H1 (cell line): Measurements from ENCODE around the gene SPSB1. TPM values are rescaled to one million over a fixed set of nuclear protein-coding genes. Genes with fewer than 3 reads are reported as not detected.
A peak's percentile ranks its signal among the peaks of the same experiment; 100 is the strongest.

ENCODE experiments used
- CTCF ChIA-PET: fragments of 300-600 bp; sonication (Branson Sonifier 250); formaldehyde crosslinking; loops from one replicate; lab custom pipeline; 2021; ENCODE audit not compliant: partially characterized antibody; lab: Charles Lee
- POLR2A ChIA-PET: fragments of 300-600 bp; sonication (Branson Sonifier 250); formaldehyde crosslinking; loops from one replicate; lab custom pipeline; 2021; ENCODE audit warnings: inconsistent platforms; ENCODE audit not compliant: partially characterized antibody; lab: Charles Lee
- DNase-seq, 2 experiments: peaks; one replicate each; pipeline versions ENCODE4 v3.0.0 to v3.0.0-alpha.2; 2010 to 2022; ENCODE audit warnings: low spot score in 2 of 2, low read depth in 1 of 2, mixed read lengths in 1 of 2
- FAIRE-seq: peaks from 2 replicates; lab custom pipeline; 2011; peaks lifted over from hg19 to GRCh38; lab: Jason Lieb, UNC
- H2AFZ ChIP-seq: 2 replicates; pipeline ENCODE4 v1.8.1; 2012; ENCODE audit warnings: low read length, inconsistent platforms
- H2AK5ac ChIP-seq: 2 replicates; pipeline ENCODE4 v1.6.1; 2013; ENCODE audit warnings: low read depth, low read length
- H2BK120ac ChIP-seq: replicated peaks from 2 replicates; pipeline ENCODE3; 2013; ENCODE audit warnings: low read depth, low read length, inconsistent platforms
- H2BK12ac ChIP-seq: 2 replicates; pipeline ENCODE4 v1.6.1; 2013; ENCODE audit warnings: low read depth, low read length
- H2BK15ac ChIP-seq: 2 replicates; pipeline ENCODE4 v1.6.1; 2013; ENCODE audit warnings: low read length
- H2BK20ac ChIP-seq: 2 replicates; pipeline ENCODE4 v1.6.1; 2013; ENCODE audit warnings: low read length
- H2BK5ac ChIP-seq: 2 replicates; pipeline ENCODE4 v1.6.1; 2013; ENCODE audit warnings: low read depth, low read length
- H3K14ac ChIP-seq: 2 replicates; pipeline ENCODE4 v1.6.1; 2013; ENCODE audit warnings: inconsistent platforms; ENCODE audit not compliant: insufficient read length
- H3K18ac ChIP-seq: 2 replicates; pipeline ENCODE4 v1.6.1; 2013; ENCODE audit warnings: low read length; ENCODE audit errors: extremely low read depth
- H3K23ac ChIP-seq: 2 replicates; pipeline ENCODE4 v1.6.1; 2013; ENCODE audit warnings: inconsistent platforms; ENCODE audit not compliant: insufficient read length
- H3K23me2 ChIP-seq: 2 replicates; pipeline ENCODE4 v1.6.1; 2013; ENCODE audit warnings: low read depth, low read length
- H3K27ac ChIP-seq: 2 replicates; pipeline ENCODE4 v1.6.1; 2011; ENCODE audit warnings: low read depth, low read length, inconsistent platforms
- H3K27me3 ChIP-seq, 4 experiments: replicated peaks in 1 of 4; 1 replicate in 1 of 4; 2 replicates in 3 of 4; pipeline versions ENCODE4 v1.6.1 to v1.8.1; 2011 to 2013; ENCODE audit warnings: low read length in 3 of 4, mild to moderate bottlenecking in 3 of 4, inconsistent platforms in 2 of 4, mixed read lengths in 2 of 4, moderate library complexity in 1 of 4; ENCODE audit not compliant: control insufficient read depth in 3 of 4, insufficient read depth in 3 of 4; ENCODE audit errors: extremely low read depth in 1 of 4
- H3K36me3 ChIP-seq, 4 experiments: 2 replicates each; pipeline versions ENCODE4 v1.6.1 to v1.8.1; 2011 to 2013; ENCODE audit warnings: mild to moderate bottlenecking in 4 of 4, low read length in 3 of 4, moderate library complexity in 2 of 4, control low read depth in 1 of 4, inconsistent platforms in 1 of 4; ENCODE audit not compliant: insufficient read depth in 4 of 4, control insufficient read depth in 2 of 4
- H3K4ac ChIP-seq: replicated peaks from 2 replicates; pipeline ENCODE3; 2013; ENCODE audit warnings: low read length, low read depth, mixed read lengths, inconsistent platforms; ENCODE audit not compliant: insufficient read length
- H3K4me1 ChIP-seq, 4 experiments: replicated peaks in 1 of 4; 1 replicate in 1 of 4; 2 replicates in 3 of 4; pipeline versions ENCODE4 v1.6.1 to v1.8.1; 2011 to 2013; ENCODE audit warnings: low read length in 3 of 4, inconsistent platforms in 2 of 4, mixed read lengths in 1 of 4; ENCODE audit not compliant: insufficient read depth in 4 of 4, control insufficient read depth in 3 of 4
- H3K4me2 ChIP-seq, 2 experiments: 2 replicates each; pipeline versions ENCODE4 v1.6.1 to v1.8.1; 2011 to 2013; ENCODE audit warnings: low read depth in 2 of 2, low read length in 2 of 2, control low read depth in 1 of 2, inconsistent platforms in 1 of 2, mild to moderate bottlenecking in 1 of 2; ENCODE audit not compliant: insufficient read depth in 1 of 2
- H3K4me3 ChIP-seq, 4 experiments: fragments of 200-600, 300-600 bp in 1 of 4; sonication (generic), shearing (Covaris generic), sonication (Bioruptor Twin) in 1 of 4; 2 replicates each; pipeline versions ENCODE4 v1.5.1 to v1.8.1; 2011 to 2016; ENCODE audit warnings: low read length in 4 of 4, low read depth in 3 of 4, control low read depth in 2 of 4, inconsistent platforms in 2 of 4, mild to moderate bottlenecking in 2 of 4, mixed read lengths in 1 of 4, moderate library complexity in 1 of 4; ENCODE audit not compliant: insufficient read depth in 2 of 4; ENCODE audit errors: extremely low read depth in 1 of 4
- H3K56ac ChIP-seq: replicated peaks from 2 replicates; pipeline ENCODE3; 2013; ENCODE audit warnings: low read depth, mild to moderate bottlenecking, mixed read lengths, low read length, inconsistent platforms; ENCODE audit not compliant: insufficient read length
- H3K79me1 ChIP-seq: 2 replicates; pipeline ENCODE4 v1.6.1; 2013; ENCODE audit warnings: low read depth, low read length, control low read depth
- H3K79me2 ChIP-seq, 2 experiments: 2 replicates each; pipeline versions ENCODE4 v1.6.1 to v1.8.1; 2012 to 2013; ENCODE audit warnings: low read length in 2 of 2, mild to moderate bottlenecking in 2 of 2, inconsistent platforms in 1 of 2; ENCODE audit not compliant: insufficient read depth in 2 of 2, control insufficient read depth in 1 of 2
- H3K9ac ChIP-seq, 4 experiments: replicated peaks in 1 of 4; 1 replicate in 1 of 4; 2 replicates in 3 of 4; pipeline versions ENCODE4 v1.6.1 to v1.8.1; 2011 to 2013; ENCODE audit warnings: low read depth in 3 of 4, low read length in 3 of 4, control low read depth in 2 of 4, mild to moderate bottlenecking in 2 of 4, moderate library complexity in 2 of 4, inconsistent platforms in 1 of 4; ENCODE audit errors: extremely low read depth in 1 of 4
- H3K9me3 ChIP-seq, 2 experiments: 2 replicates each; pipeline versions ENCODE4 v1.6.1 to v1.8.1; 2012 to 2013; ENCODE audit warnings: mild to moderate bottlenecking in 2 of 2, moderate library complexity in 2 of 2, control low read depth in 1 of 2, inconsistent platforms in 1 of 2, low read depth in 1 of 2, low read length in 1 of 2, mixed read lengths in 1 of 2; ENCODE audit not compliant: insufficient read depth in 2 of 2
- H4K20me1 ChIP-seq, 2 experiments: replicated peaks in 1 of 2; 2 replicates each; pipeline versions ENCODE3 to v1.8.1; 2011 to 2013; ENCODE audit warnings: inconsistent platforms in 2 of 2, low read length in 2 of 2, mild to moderate bottlenecking in 1 of 2; ENCODE audit not compliant: insufficient read depth in 2 of 2, control insufficient read depth in 1 of 2
- H4K5ac ChIP-seq: 2 replicates; pipeline ENCODE4 v1.6.1; 2013; ENCODE audit warnings: low read length, low read depth, mixed read lengths, inconsistent platforms; ENCODE audit not compliant: insufficient read length
- H4K8ac ChIP-seq: 2 replicates; pipeline ENCODE4 v1.8.0; 2013; ENCODE audit warnings: mild to moderate bottlenecking, moderate library complexity, low read length, inconsistent platforms; ENCODE audit not compliant: insufficient read depth; ENCODE audit errors: extremely low read depth
- H4K91ac ChIP-seq: replicated peaks from 2 replicates; pipeline ENCODE3; 2013; ENCODE audit warnings: low read length, mixed read lengths, inconsistent platforms; ENCODE audit not compliant: insufficient read length
- BRCA1 ChIP-seq: IDR thresholded peaks from 2 replicates; pipeline ENCODE4 v1.6.1; 2012; ENCODE audit warnings: low read depth, low read length, improper control_type of control experiment
- CHD2 ChIP-seq: IDR thresholded peaks from 2 replicates; pipeline ENCODE4 v1.6.1; 2012; ENCODE audit warnings: low read length, improper control_type of control experiment
- EGR1 ChIP-seq: IDR thresholded peaks from 2 replicates; pipeline ENCODE4 v1.6.1; 2011; ENCODE audit warnings: low read depth, low read length, borderline replicate concordance
- HDAC2 ChIP-seq, 2 experiments: fragments of 300-600 bp in 1 of 2; sonication (generic) in 1 of 2; IDR thresholded peaks; 2 replicates each; pipeline ENCODE4 v1.6.1; 2011 to 2012; ENCODE audit warnings: low read depth in 2 of 2, low read length in 2 of 2, mild to moderate bottlenecking in 2 of 2, moderate library complexity in 2 of 2, borderline replicate concordance in 1 of 2, inconsistent platforms in 1 of 2
- KDM1A ChIP-seq: fragments of 200-600, 300-600 bp; sonication (generic); IDR thresholded peaks from 2 replicates; pipeline ENCODE4 v1.7.1; 2016; ENCODE audit warnings: mild to moderate bottlenecking, low read length, borderline replicate concordance
- PHF8 ChIP-seq: fragments of 200-600 bp; sonication (generic); conservative IDR thresholded peaks from 2 replicates; pipeline ENCODE4 v1.7.1; 2012; ENCODE audit warnings: low read depth, mild to moderate bottlenecking, inconsistent platforms, low read length, moderate library complexity
- POLR2AphosphoS5 ChIP-seq: IDR thresholded peaks from 2 replicates; pipeline ENCODE4 v1.6.1; 2011; ENCODE audit warnings: low read depth, low read length
- RAD21 ChIP-seq, 2 experiments: IDR thresholded peaks in 1 of 2; conservative IDR thresholded peaks in 1 of 2; 2 replicates each; pipeline ENCODE4 v1.6.1; 2011; ENCODE audit warnings: low read depth in 2 of 2, low read length in 2 of 2, improper control_type of control experiment in 1 of 2, inconsistent platforms in 1 of 2, mild to moderate bottlenecking in 1 of 2, moderate library complexity in 1 of 2
- RBBP5 ChIP-seq: IDR thresholded peaks from 2 replicates; pipeline ENCODE4 v1.7.1; 2012; ENCODE audit warnings: low read depth, mild to moderate bottlenecking, inconsistent platforms, low read length, moderate library complexity, borderline replicate concordance
- SRF ChIP-seq: IDR thresholded peaks from 2 replicates; pipeline ENCODE4 v1.6.1; 2011; ENCODE audit warnings: mild to moderate bottlenecking, low read depth, low read length, moderate library complexity
- SUZ12 ChIP-seq: fragments of 200-600 bp; sonication (generic); IDR thresholded peaks from 2 replicates; pipeline ENCODE4 v1.6.1; 2012; ENCODE audit warnings: mild to moderate bottlenecking, inconsistent platforms, low read length, moderate library complexity, mixed read lengths
- TAF7 ChIP-seq: optimal IDR thresholded peaks from 2 replicates; pipeline ENCODE3; 2011; ENCODE audit warnings: low read depth, mild to moderate bottlenecking, inconsistent platforms, low read length, moderate library complexity, borderline replicate concordance
- TCF12 ChIP-seq: IDR thresholded peaks from 2 replicates; pipeline ENCODE4 v1.6.1; 2011; ENCODE audit warnings: low read depth, mild to moderate bottlenecking, low read length
- ZNF274 ChIP-seq: IDR thresholded peaks from 2 replicates; pipeline ENCODE4 v1.7.0; 2012; ENCODE audit warnings: low read length, borderline replicate concordance; ENCODE audit errors: extremely low read depth
- WGBS, 2 experiments: shearing (Covaris generic) in 1 of 2; methylation state at CpG; one replicate each; pipeline versions ENCODE4 v1.1.6 to v1.1.7; 2013 to 2015; ENCODE audit warnings: low lambda C conversion rate in 2 of 2, mixed read lengths in 2 of 2, inconsistent platforms in 1 of 2, low coverage in 1 of 2, missing lambda C conversion rate in 1 of 2; ENCODE audit not compliant: insufficient replicate concordance in 2 of 2, insufficient coverage in 1 of 2, insufficient read length in 1 of 2; ENCODE audit errors: extremely low coverage in 1 of 2, missing lambda C conversion rate in 1 of 2; 5-methylcytosine and 5-hydroxymethylcytosine counted together
- polyA plus RNA-seq, 7 experiments: library from polyadenylated mRNA; depleted of rRNA in 3 of 7; stranded (reverse) in 5 of 7; unstranded in 2 of 7; fragments of >200 nt in 5 of 7; fragments of 200-250 nt in 2 of 7; gene quantifications; 1 replicate in 5 of 7; 2 replicates in 1 of 7; 4 replicates in 1 of 7; pipeline versions ENCODE4 v1.2.1 to v1.2.3, GENCODE V29; 2011 to 2013; ENCODE audit warnings: missing spikeins in 2 of 7, mixed read lengths in 2 of 7
- total RNA-seq: library from RNA; stranded (reverse); fragmentation: NEBNext Ultra II Directional; extraction: Animal tissue kit (Norgen Biotek cat#: 25700); gene quantifications from 2 replicates; pipeline ENCODE4 v1.2.1, GENCODE V29; 2021

Gene SPSB1
- total and polyA plus RNA-seq, 2 of the 8 experiments (the other 6 are each of a cell fraction or from before 2014, with no cell fraction given), result 5.3 to 6.4 TPM

DNA sequence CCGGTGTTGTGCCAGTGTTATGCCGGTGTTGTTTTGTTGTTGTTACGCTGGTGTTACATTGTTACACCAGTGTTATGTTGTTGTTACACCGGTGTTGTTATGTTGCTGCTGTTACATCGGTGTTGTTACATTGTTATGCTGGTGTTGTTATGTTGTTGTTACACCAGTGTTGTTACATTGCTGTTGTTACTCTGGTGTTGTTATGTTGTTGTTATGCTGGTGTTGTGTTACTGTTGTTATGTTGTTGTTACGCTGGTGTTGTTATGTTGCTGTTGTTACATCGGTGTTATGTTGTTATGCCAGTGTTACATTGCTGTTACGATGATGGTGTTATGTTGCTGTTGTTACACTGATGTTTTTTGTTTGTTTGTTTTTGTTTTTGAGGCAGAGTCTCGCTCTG is 34.1 kb upstream of the SPSB1 start:
- peak overlapping the region; percentile 95; the same call in 1 of the 2 replicates for H2BK12ac ChIP-seq
- H3K4me2 ChIP-seq, result no peak overlapping the region
- H3K9me3 ChIP-seq, result peaks cover 3 to 24% of the 10 kb centered on the region in 2 experiments
- peaks cover 3 to 6% of the 10 kb centered on the region in 2 experiments; a peak in 2 of 4 replicates for H3K79me2 ChIP-seq
- H3K4ac ChIP-seq, result peak overlapping the region; percentile 19
- H3K79me1 ChIP-seq, result peaks cover 3% of the 10 kb centered on the region
- H3K56ac ChIP-seq, result no peak overlapping the region
- no peak overlapping the region for H2AFZ ChIP-seq
- no peak overlapping the region for H2BK120ac ChIP-seq
- no peak overlapping the region for H2BK15ac ChIP-seq
- H4K5ac ChIP-seq, result no peak overlapping the region
- H3K27me3 ChIP-seq, result no peaks in the 10 kb centered on the region
- H2BK20ac ChIP-seq, result no peak overlapping the region
- TF ChIP-seq TAF7, result no peak
- no peak for TF ChIP-seq BRCA1
- no peak for TF ChIP-seq SUZ12
- no peak for TF ChIP-seq RBBP5
- TF ChIP-seq SRF, result no peak
- TF ChIP-seq POLR2AphosphoS5, result no peak
- no peak for TF ChIP-seq HDAC2 (IDR thresholded peaks at IDR 0.05; ENCODE audit: borderline replicate concordance in 1 of 2, low read depth in 2 of 2, low read length in 2 of 2)
- no peak for TF ChIP-seq CHD2
- no peak for TF ChIP-seq PHF8
- TF ChIP-seq EGR1, result no peak
- TF ChIP-seq TCF12, result no peak
- TF ChIP-seq RAD21 (IDR thresholded peaks at IDR 0.05 in 1 of 2, conservative IDR thresholded peaks at IDR 0.05 in 1 of 2; ENCODE audit: low read depth in 2 of 2, low read length in 2 of 2), result no peak
- no peak for TF ChIP-seq ZNF274
- no peak for TF ChIP-seq KDM1A
- ChIA-PET CTCF (interaction anchor here (13.7 kb wide), 1 partner anchor 11 kb away, joined by 118 read pairs; no protein-coding TSS in a partner anchor), POLR2A (no interaction called here)
- DNase-seq (no peak), FAIRE-seq (no peak)
- peak overlapping the region; percentile 72; the same call in 1 of the 2 replicates for H3K27ac ChIP-seq
- H4K8ac ChIP-seq, result no peak overlapping the region
- H4K91ac ChIP-seq, result no peak overlapping the region
- H3K23ac ChIP-seq, result no peak overlapping the region
- H3K14ac ChIP-seq, result no peak overlapping the region
- peak overlapping the region; percentile 57; the same call in 1 of the 2 replicates for H2BK5ac ChIP-seq
- no peak overlapping the region; a peak in 1 of 7 replicates for H3K9ac ChIP-seq
- no peak overlapping the region for H3K18ac ChIP-seq
- peak overlapping the region; percentile 100; the same call in 1 of the 2 replicates for H2AK5ac ChIP-seq
- H3K4me1 ChIP-seq, result peaks cover 3 to 7% (median 3%) of the 10 kb centered on the region in 4 experiments
- H3K4me3 ChIP-seq, result no peak overlapping the region
- peaks cover 8% of the 10 kb centered on the region for H3K23me2 ChIP-seq
- H4K20me1 ChIP-seq, result peaks cover 0 to 4% of the 10 kb centered on the region in 2 experiments
- peaks cover 0 to 2% (median 0%) of the 10 kb centered on the region in 4 experiments; a peak in 1 of 8 replicates for H3K36me3 ChIP-seq
- 94% methylated on average over 9 of the region's 9 CpGs; no CpG with 5 or more reads in 1 of the 2 experiments for WGBS, 2 experiments
